K562 (cell line): Measurements from ENCODE around the gene SLC35E2B. TPM values are rescaled to one million over a fixed set of nuclear protein-coding genes. Genes with fewer than 3 reads are reported as not detected.
"Not testable (repeated sequence)": the region's sequence is repeated elsewhere in the genome, so short reads cannot be mapped to it uniquely, and the experiment has no call there.

ENCODE experiments used
- ATAC-seq: fragments of 200-7000 bp; cut with Tn5 transposase; 3 replicates; pipeline ENCODE4 v1.9.1; 2020; ENCODE audit warnings: moderate library complexity
- Bru-seq: library from RNA; stranded (reverse); fragments of 400-500 nt; gene quantifications from one replicate; lab custom pipeline; 2021; lab: Mats Ljungman, UMichigan
- BruChase-seq, 2 experiments: library from RNA; stranded (reverse); fragments of 400-500 nt; gene quantifications; one replicate each; lab custom pipeline; 2021; lab: Mats Ljungman, UMichigan
- BruUV-seq: library from RNA; stranded (reverse); fragments of 400-500 nt; replicated peaks from 2 replicates; lab custom pipeline; 2021; lab: Mats Ljungman, UMichigan
- CTCF ChIA-PET: fragments of 300-600 bp; formaldehyde crosslinking; extraction: SDS; loops from one replicate; lab custom pipeline; 2021; ENCODE audit warnings: low intra/inter-chr PET ratio; lab: Yijun Ruan, JAX
- POLR2A ChIA-PET: fragments of 300-600, 350-650 bp; sonication (Branson Sonifier 250); formaldehyde crosslinking; extraction: SDS; loops from one replicate; lab custom pipeline; 2021; ENCODE audit warnings: antibody characterized with exemption, inconsistent platforms; lab: Yijun Ruan, JAX
- DNase-seq, 4 experiments: peaks; one replicate each; pipeline versions ENCODE4 v3.0.0 to v3.0.0-alpha.2; 2011 to 2018; ENCODE audit warnings: low spot score in 3 of 4, mixed read lengths in 3 of 4; ENCODE audit errors: extremely low read depth in 1 of 4
- FAIRE-seq: peaks from 2 replicates; lab custom pipeline; 2011; peaks lifted over from hg19 to GRCh38; lab: Jason Lieb, UNC
- H2AFZ ChIP-seq: 2 replicates; pipeline ENCODE4 v1.6.0; 2011; ENCODE audit warnings: low read depth, low read length, control low read depth, inconsistent platforms
- H3K27ac ChIP-seq: fragments of 200-600 bp; 3 replicates; pipeline ENCODE4 v1.8.0; 2011; ENCODE audit warnings: low read depth, mild to moderate bottlenecking, control low read depth, inconsistent platforms, low read length, moderate library complexity, mixed read lengths; ENCODE audit errors: extremely low read depth
- H3K27me3 ChIP-seq, 2 experiments: fragments of 300-600 bp in 1 of 2; 2 replicates in 1 of 2; 3 replicates in 1 of 2; pipeline versions ENCODE4 v1.6.0 to v1.8.0; 2011; ENCODE audit warnings: inconsistent platforms in 2 of 2, low read length in 2 of 2, mild to moderate bottlenecking in 1 of 2, mixed read lengths in 1 of 2, moderate library complexity in 1 of 2; ENCODE audit not compliant: control insufficient read depth in 2 of 2, insufficient read depth in 2 of 2
- H3K36me3 ChIP-seq: fragments of 300-600 bp; 3 replicates; pipeline ENCODE4 v1.8.0; 2011; ENCODE audit warnings: mild to moderate bottlenecking, low read length, inconsistent platforms; ENCODE audit not compliant: control insufficient read depth, insufficient read depth
- H3K4me1 ChIP-seq, 2 experiments: fragments of 200-600 bp in 1 of 2; replicated peaks in 1 of 2; 2 replicates in 1 of 2; 3 replicates in 1 of 2; pipeline versions ENCODE4 v1.5.1 to v1.8.0; 2011; ENCODE audit warnings: inconsistent platforms in 2 of 2, low read length in 2 of 2, mild to moderate bottlenecking in 1 of 2, mixed read lengths in 1 of 2, moderate library complexity in 1 of 2; ENCODE audit not compliant: control insufficient read depth in 2 of 2, insufficient read depth in 2 of 2
- H3K4me2 ChIP-seq: 2 replicates; pipeline ENCODE4 v1.6.1; 2011; ENCODE audit warnings: low read length, control low read depth, inconsistent platforms, mixed read lengths; ENCODE audit not compliant: insufficient read depth
- H3K4me3 ChIP-seq: fragments of 200-600 bp; sonication (generic), shearing (Covaris generic); 2 replicates; pipeline ENCODE4 v1.5.1; 2016; ENCODE audit warnings: control low read depth, inconsistent platforms
- H3K79me2 ChIP-seq: fragments of 200-600 bp; 3 replicates; pipeline ENCODE4 v1.8.0; 2011; ENCODE audit warnings: low read length, inconsistent platforms; ENCODE audit not compliant: control insufficient read depth, insufficient read depth
- H3K9ac ChIP-seq, 2 experiments: 2 replicates each; pipeline versions ENCODE4 v1.6.0 to v1.6.1; 2011; ENCODE audit warnings: low read depth in 2 of 2, low read length in 2 of 2, control low read depth in 1 of 2, inconsistent platforms in 1 of 2, mild to moderate bottlenecking in 1 of 2, mixed read lengths in 1 of 2; ENCODE audit not compliant: insufficient read depth in 1 of 2
- H3K9me1 ChIP-seq: one replicate; pipeline ENCODE4 v1.6.0; 2011; ENCODE audit warnings: inconsistent platforms, mild to moderate bottlenecking, low read length, moderate library complexity; ENCODE audit not compliant: control insufficient read depth, insufficient read depth
- H3K9me3 ChIP-seq: replicated peaks from 2 replicates; pipeline ENCODE4 v1.5.1; 2011; ENCODE audit warnings: low read depth, low read length, inconsistent platforms; ENCODE audit not compliant: control insufficient read depth, insufficient read depth
- H4K20me1 ChIP-seq: replicated peaks from 2 replicates; pipeline ENCODE4 v1.6.1; 2011; ENCODE audit warnings: low read length, inconsistent platforms, mixed read lengths; ENCODE audit not compliant: control insufficient read depth, insufficient read depth
- ATF1 ChIP-seq, 2 experiments: fragments of 450-650 bp in 1 of 2; IDR thresholded peaks; 2 replicates each; pipeline ENCODE4 v1.6.1; 2016; ENCODE audit warnings: missing compliant biosample characterization in 1 of 2, missing genetic modification characterization in 1 of 2
- GABPA ChIP-seq: fragments of 200-800 bp; sonication (Bioruptor generic); conservative IDR thresholded peaks from 2 replicates; pipeline ENCODE4 v1.6.1; 2016; ENCODE audit warnings: low read depth, missing genetic modification characterization, missing compliant biosample characterization
- JUND ChIP-seq, 2 experiments: IDR thresholded peaks; 2 replicates in 1 of 2; 3 replicates in 1 of 2; pipeline ENCODE4 v1.6.1; 2011; ENCODE audit warnings: borderline replicate concordance in 2 of 2, low read depth in 2 of 2, low read length in 2 of 2, improper control_type of control experiment in 1 of 2, missing biosample characterization in 1 of 2, missing genetic modification characterization in 1 of 2, missing genetic modification reagents in 1 of 2
- MBD2 ChIP-seq: sonication (generic); IDR thresholded peaks from 2 replicates; pipeline ENCODE4 v1.6.1; 2016; ENCODE audit warnings: low read depth, borderline replicate concordance
- NEUROD1 ChIP-seq: fragments of 150-350 bp; IDR thresholded peaks from 2 replicates; pipeline ENCODE4 v1.6.1; 2014; ENCODE audit warnings: borderline replicate concordance, low read length, low read depth; ENCODE audit not compliant: partially characterized antibody
- PCBP1 ChIP-seq: fragments of 200-400 bp; formaldehyde crosslinking; IDR thresholded peaks from 2 replicates; pipeline ENCODE4 v1.6.1; 2018; ENCODE audit warnings: mild to moderate bottlenecking, low read depth, low read length; ENCODE audit not compliant: poor library complexity, severe bottlenecking
- RNF2 ChIP-seq: sonication (generic); IDR thresholded peaks from 2 replicates; pipeline ENCODE4 v1.6.1; 2016
- SMAD4 ChIP-seq: fragments of 250-450 bp; sonication (Bioruptor Pico); conservative IDR thresholded peaks from 2 replicates; pipeline ENCODE4 v1.8.0; 2021; ENCODE audit warnings: inconsistent platforms, mild to moderate bottlenecking, moderate library complexity
- SP1 ChIP-seq: sonication (generic); formaldehyde crosslinking; IDR thresholded peaks from 2 replicates; pipeline ENCODE4 v1.8.1; 2022; ENCODE audit warnings: mild to moderate bottlenecking, missing genetic modification reagents
- TOE1 ChIP-seq, 2 experiments: fragments of 450-650 bp in 1 of 2; sonication (generic) in 1 of 2; formaldehyde crosslinking in 1 of 2; IDR thresholded peaks; 2 replicates each; pipeline versions ENCODE4 v1.7.1 to v1.8.0; 2016 to 2022; ENCODE audit warnings: borderline replicate concordance in 2 of 2, mild to moderate bottlenecking in 2 of 2, antibody characterized with exemption in 1 of 2, inconsistent platforms in 1 of 2, low read depth in 1 of 2, missing genetic modification reagents in 1 of 2, moderate library complexity in 1 of 2
- ZFX ChIP-seq: sonication (generic); formaldehyde crosslinking; IDR thresholded peaks from 2 replicates; pipeline ENCODE4 v1.8.0; 2022; ENCODE audit warnings: mild to moderate bottlenecking, missing genetic modification reagents, moderate library complexity
- WGBS: fragments of 100-300 bp; shearing (Covaris generic); methylation state at CpG from one replicate; pipeline ENCODE4 v1.1.6; 2016; ENCODE audit warnings: low coverage, mixed read lengths; ENCODE audit not compliant: insufficient coverage; ENCODE audit errors: missing lambda C conversion rate; 5-methylcytosine and 5-hydroxymethylcytosine counted together
- in situ Hi-C: fragments of 300-500 bp; cut with MboI; formaldehyde crosslinking; loops from 4 replicates; pipeline ENCODE4 v1.15.0; 2018; ENCODE audit warnings: inconsistent platforms, mixed read lengths
- intact Hi-C: fragments of 100-400 bp; cut with micrococcal nuclease; formaldehyde crosslinking; loops from 2 replicates; pipeline ENCODE4 v1.14.2; 2022
- long read RNA-seq, 3 experiments: library from polyadenylated mRNA in 2 of 3; library from RNA in 1 of 3; unstranded in 2 of 3; stranded (forward) in 1 of 3; transcript quantifications; one replicate each; pipeline ENCODE4 v2.0.0, GENCODE V29; 2019 to 2022
- polyA minus RNA-seq, 3 experiments: library from RNA; depleted of rRNA, polyadenylated mRNA; stranded (reverse); fragments of >200 nt; gene quantifications; 2 replicates each; pipeline ENCODE4 v1.2.3, GENCODE V29; 2011
- polyA plus RNA-seq, 8 experiments: library from polyadenylated mRNA; depleted of rRNA in 4 of 8; stranded (reverse) in 5 of 8; unstranded in 3 of 8; fragments of >200 nt; fragmentation: Nextera tagmentation in 2 of 8; fragmentation: Illumina TruSeq in 1 of 8; extraction: Ambion mirVana in 2 of 8; extraction: Trizol in 1 of 8; gene quantifications; 2 replicates each; pipeline versions ENCODE4 v1.2.1 to v1.2.3, GENCODE V29; 2011 to 2014; ENCODE audit warnings: inconsistent platforms in 1 of 8, missing spikeins in 1 of 8
- total RNA-seq, 7 experiments: library from RNA; depleted of rRNA in 6 of 7; stranded (reverse); fragments of >200 nt in 6 of 7; fragmentation: Illumina TruSeq in 2 of 7; extraction: Trizol in 2 of 7; gene quantifications; 2 replicates each; pipeline versions ENCODE4 v1.2.1 to v1.2.3, GENCODE V29; 2011 to 2021; ENCODE audit warnings: low replicate concordance in 1 of 7
- TF ChIP-seq, protein P1 (sequence below): sonication (generic); formaldehyde crosslinking; IDR thresholded peaks from 2 replicates; pipeline ENCODE4 v1.8.0; 2022; ENCODE audit warnings: missing genetic modification reagents, mild to moderate bottlenecking, moderate library complexity, borderline replicate concordance

Gene SLC35E2B
- 99.6 and 161 TPM in 2 replicates for total RNA-seq (2011; cell fraction: chromatin; rRNA removed; ENCODE audit: low replicate concordance)
- total RNA-seq (2011; cell fraction: nucleolus; rRNA removed), result 107 and 109 TPM in 2 replicates
- 98.4 and 102 TPM in 2 replicates for total RNA-seq (2011; cell fraction: nucleoplasm; rRNA removed)
- total RNA-seq (2014; rRNA removed) (18.4 and 22.5 TPM in 2 replicates), total RNA-seq (2014; rRNA removed; fragmentation: Illumina TruSeq; extraction: Trizol) (14.8 TPM in 2 replicates), total RNA-seq (2015; rRNA removed; fragmentation: Illumina TruSeq; extraction: Trizol) (20.7 and 21.9 TPM in 2 replicates), total RNA-seq (2021) (38.9 and 44.6 TPM in 2 replicates), polyA plus RNA-seq (2011; rRNA removed) (30.8 and 36.5 TPM in 2 replicates), polyA plus RNA-seq (2014; fragmentation: Illumina TruSeq; extraction: Trizol) (29.5 and 31.5 TPM in 2 replicates), polyA plus RNA-seq (2014; fragmentation: Nextera tagmentation; extraction: Ambion mirVana) (1 to 10 TPM; 4.7 to 5.2 TPM), polyA plus RNA-seq (2014; rRNA removed) (29.8 and 34.1 TPM in 2 replicates), polyA minus RNA-seq (2011; rRNA and poly(A)+ RNA removed) (19.2 and 25.3 TPM in 2 replicates), Bru-seq, nascent RNA (percentile 65 among the genes with signal in this experiment), BruChase-seq, experiment 1, labeled RNA remaining after a 2-hour chase (percentile 67 among the genes with signal in this experiment), BruChase-seq, experiment 2, labeled RNA remaining after a 6-hour chase (percentile 68 among the genes with signal in this experiment)
- polyA plus RNA-seq (2011; cell fraction: cytosol; rRNA removed), result 33.9 and 35.2 TPM in 2 replicates
- polyA plus RNA-seq (2011; cell fraction: nucleus; rRNA removed), result 139 and 182 TPM in 2 replicates
- polyA plus RNA-seq (2012), result 28.9 and 66.9 TPM in 2 replicates
- 23.7 and 23.9 TPM in 2 replicates for polyA minus RNA-seq (2011; cell fraction: cytosol; rRNA and poly(A)+ RNA removed)
- 26.0 and 28.7 TPM in 2 replicates for polyA minus RNA-seq (2011; cell fraction: nucleus; rRNA and poly(A)+ RNA removed)
- long read RNA-seq, experiment 1, full-length matches to known transcripts, result 8 of 89 reads
- long read RNA-seq, experiment 1, partial matches to known transcripts, result 2 of 89 reads
- long read RNA-seq, experiment 1, other reads (novel, unspliced or antisense), result 79 of 89 reads
- long read RNA-seq, experiment 2, full-length matches to known transcripts, result 8 of 33 reads
- long read RNA-seq, experiment 2, partial matches to known transcripts, result 2 of 33 reads
- long read RNA-seq, experiment 2, other reads (novel, unspliced or antisense), result 23 of 33 reads
- long read RNA-seq, experiment 3, full-length matches to known transcripts, result 3 of 8 reads
- long read RNA-seq, experiment 3, partial matches to known transcripts, result 0 of 8 reads
- long read RNA-seq, experiment 3, other reads (novel, unspliced or antisense), result 5 of 8 reads

DNA sequence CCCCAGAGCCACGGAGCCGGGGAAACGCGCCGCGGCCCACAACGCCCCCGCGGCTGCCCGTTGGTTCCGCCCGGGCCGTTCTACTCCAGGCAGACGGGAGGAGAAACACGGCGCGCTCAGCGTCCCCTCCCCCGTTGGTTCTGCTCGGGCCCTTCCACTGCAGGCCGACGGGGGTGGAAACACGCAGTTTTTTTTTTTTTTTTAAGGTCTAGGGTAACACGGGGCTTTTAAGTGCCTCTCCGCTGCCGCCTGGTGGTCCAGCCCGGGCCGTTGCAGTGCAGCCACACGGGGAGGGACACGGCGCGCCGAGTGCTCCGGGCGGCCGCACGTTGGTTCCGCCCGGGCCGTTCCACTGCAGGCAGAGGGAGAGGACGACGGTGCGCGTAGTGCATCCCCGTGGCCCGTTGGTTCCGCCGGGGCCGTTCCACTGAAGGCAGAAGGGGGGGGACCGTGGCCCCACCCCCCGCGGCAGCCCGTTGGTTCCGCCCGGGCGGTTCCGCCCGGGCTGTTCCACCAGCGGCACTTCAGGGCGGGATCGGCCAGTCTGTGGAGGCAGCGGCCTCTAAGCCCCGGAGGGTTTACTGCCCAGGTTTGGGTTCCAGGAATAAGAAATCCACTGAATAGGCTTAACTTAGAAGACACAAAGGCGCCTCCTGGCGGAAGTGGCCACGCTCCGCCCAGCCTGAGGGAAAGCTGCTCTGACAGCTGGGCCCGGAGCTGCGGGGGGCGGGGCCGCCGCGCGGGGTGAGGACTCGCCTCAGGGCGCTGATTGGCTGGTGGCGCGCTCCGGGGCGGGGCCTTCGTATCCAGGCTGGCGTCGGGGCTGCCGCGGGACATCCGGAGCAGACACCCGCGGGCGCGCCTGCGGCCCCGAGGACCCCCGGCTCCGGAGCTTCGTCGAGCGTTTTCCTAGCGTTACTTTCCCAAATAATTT lies at the start of gene SLC35E2B:
Gene SLC35E2B, minus strand, starts transcription at position 82 of the 934 bp plus-strand sequence. CDS start 16,096 bp downstream, outside the sequence.
- peak; percentile 91 for ATAC-seq
- H3K9me3 ChIP-seq; H3K27me3 ChIP-seq; H3K79me2 ChIP-seq; H3K9me1 ChIP-seq; POLR2A ChIA-PET; H4K20me1 ChIP-seq; BruUV-seq; in situ Hi-C loops; CTCF ChIA-PET; intact Hi-C loops; H3K36me3 ChIP-seq; TF ChIP-seq JUND (tag; IDR thresholded peaks at IDR 0.05; ENCODE audit: borderline replicate concordance, low read depth, low read length); ATF1 (CRISPR knock-in tag; IDR thresholded peaks at IDR 0.05); TOE1 (CRISPR knock-in tag; IDR thresholded peaks at IDR 0.05; ENCODE audit: borderline replicate concordance, low read depth): not testable (repeated sequence)
- Histone ChIP-seq H3K4me3 (peak within 1 kb of the TSS; percentile 55), H3K4me1 (peaks cover 0 to 14% of the 10 kb centered on the region in 2 experiments; a peak in 2 of 5 replicates), H3K27ac (peak within 1 kb of the TSS; percentile 86), H3K4me2 (peak within 1 kb of the TSS; percentile 63; the same call in 1 of the 2 replicates), H2AFZ (peak within 1 kb of the TSS; percentile 72; the same call in 1 of the 2 replicates), H3K9ac (peak within 1 kb of the TSS; percentile 75 to 90; a peak in 3 of 4 replicates)
- DNase-seq, result peak; percentile 60 to 96 (median 66)
- 0% methylated on average over 10 of the region's 98 CpGs for WGBS
- peak; percentile 92 for FAIRE-seq
- TF ChIP-seq NEUROD1 (peak; percentile 28), PCBP1 (peak; percentile 98), JUND (IDR thresholded peaks at IDR 0.05; ENCODE audit: borderline replicate concordance, low read depth, low read length) (peak; percentile 89), SMAD4 (CRISPR knock-in tag) (peak; percentile 74), GABPA (tag) (peak; percentile 71), RNF2 (peak; percentile 46; the same call in 1 of the 2 replicates), SP1 (CRISPR knock-in tag) (0 out of 2 replicates have a peak, but pooled peaks have one; percentile 25), ATF1 (tag; IDR thresholded peaks at IDR 0.05) (0 out of 2 replicates have a peak, but pooled peaks have one; percentile 24), TOE1 (IDR thresholded peaks at IDR 0.05; ENCODE audit: borderline replicate concordance) (peak; percentile 56; the same call in 1 of the 2 replicates), MBD2 (peak; percentile 99), ZFX (CRISPR knock-in tag) (peak; percentile 26; the same call in 1 of the 2 replicates)
- TF ChIP-seq, protein P1, sequence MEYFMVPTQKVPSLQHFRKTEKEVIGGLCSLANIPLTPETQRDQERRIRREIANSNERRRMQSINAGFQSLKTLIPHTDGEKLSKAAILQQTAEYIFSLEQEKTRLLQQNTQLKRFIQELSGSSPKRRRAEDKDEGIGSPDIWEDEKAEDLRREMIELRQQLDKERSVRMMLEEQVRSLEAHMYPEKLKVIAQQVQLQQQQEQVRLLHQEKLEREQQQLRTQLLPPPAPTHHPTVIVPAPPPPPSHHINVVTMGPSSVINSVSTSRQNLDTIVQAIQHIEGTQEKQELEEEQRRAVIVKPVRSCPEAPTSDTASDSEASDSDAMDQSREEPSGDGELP (CRISPR knock-in tag), result peak; percentile 43; the same call in 1 of the 2 replicates
